Smooth muscle cell (in vitro differentiated cells): ENCODE measurements around the gene SDHAF1. TPM values are rescaled to one million over a fixed set of nuclear protein-coding genes. Genes with fewer than 3 reads are reported as not detected.

ENCODE experiments used
- DNase-seq: peaks from one replicate; lab custom pipeline; 2025; ENCODE audit not compliant: unreplicated experiment; lab: John Stamatoyannopoulos, UW
- H2AFZ ChIP-seq: fragments of 200-600 bp; sonication (generic); 2 replicates; pipeline ENCODE4 v1.6.0; 2016; ENCODE audit warnings: antibody characterized with exemption, low read depth, mild to moderate bottlenecking
- H3F3A ChIP-seq: fragments of 200-600 bp; sonication (generic); 2 replicates; pipeline ENCODE4 v1.6.0; 2017; ENCODE audit warnings: antibody characterized with exemption, low read depth
- H3K27ac ChIP-seq: fragments of 200-600 bp; sonication (generic); 2 replicates; pipeline ENCODE4 v1.5.1; 2016; ENCODE audit warnings: low read depth, mild to moderate bottlenecking
- H3K27me3 ChIP-seq: fragments of 200-600 bp; sonication (generic); 2 replicates; pipeline ENCODE4 v1.6.1; 2016; ENCODE audit warnings: low read depth, mild to moderate bottlenecking
- H3K36me3 ChIP-seq: fragments of 200-600 bp; sonication (generic); 2 replicates; pipeline ENCODE4 v1.5.1; 2016; ENCODE audit warnings: low read depth
- H3K4me1 ChIP-seq: fragments of 200-600 bp; sonication (generic); 2 replicates; pipeline ENCODE4 v1.5.1; 2016; ENCODE audit warnings: low read depth
- H3K4me2 ChIP-seq: fragments of 200-600 bp; sonication (generic); 2 replicates; pipeline ENCODE4 v1.6.0; 2016; ENCODE audit warnings: mild to moderate bottlenecking
- H3K4me3 ChIP-seq: fragments of 200-600 bp; sonication (generic); 2 replicates; pipeline ENCODE4 v1.5.1; 2016; ENCODE audit warnings: mild to moderate bottlenecking
- H3K79me2 ChIP-seq: fragments of 200-600 bp; sonication (generic); 2 replicates; pipeline ENCODE4 v1.6.0; 2016; ENCODE audit warnings: low read depth, mild to moderate bottlenecking
- H3K9ac ChIP-seq: fragments of 200-600 bp; sonication (generic); 2 replicates; pipeline ENCODE4 v1.6.0; 2016; ENCODE audit warnings: low read depth
- H3K9me3 ChIP-seq: fragments of 200-600 bp; sonication (generic); replicated peaks from 2 replicates; pipeline ENCODE4 v1.5.1; 2016; ENCODE audit warnings: low read depth
- H4K20me1 ChIP-seq: fragments of 200-600 bp; sonication (generic); 2 replicates; pipeline ENCODE4 v1.6.0; 2016; ENCODE audit warnings: low read depth
- CTCF ChIP-seq: fragments of 200-600 bp; sonication (generic); IDR thresholded peaks from 2 replicates; pipeline ENCODE4 v1.5.1; 2017; ENCODE audit warnings: borderline replicate concordance, mild to moderate bottlenecking, antibody characterized with exemption; ENCODE audit not compliant: insufficient read depth, poor library complexity, severe bottlenecking
- WGBS: methylation state at CpG from one replicate; pipeline ENCODE4 v1.1.7; 2016; ENCODE audit warnings: low lambda C conversion rate; 5-methylcytosine and 5-hydroxymethylcytosine counted together
- polyA plus RNA-seq: library from polyadenylated mRNA; unstranded; fragments of >200 nt; fragmentation: Nextera tagmentation; extraction: Ambion mirVana; gene quantifications from 2 replicates; pipeline ENCODE4 v1.2.1, GENCODE V29; 2016
- total RNA-seq: library from RNA; depleted of rRNA; stranded (reverse); fragments of >200 nt; gene quantifications from 2 replicates; pipeline ENCODE4 v1.2.3, GENCODE V29; 2014

Gene SDHAF1
- total and polyA plus RNA-seq, 2 experiments from 2014 or later: 24.0 to 27.7 TPM

GRCh38 chr19:36026091-36026876, 31.3 kb downstream of the SDHAF1 start:
- H2AFZ ChIP-seq: no peak overlapping the region
- H3K4me1 ChIP-seq: no peaks in the 10 kb centered on the region
- no peaks in the 10 kb centered on the region for H3F3A ChIP-seq
- no peak for DNase-seq
- H3K9ac ChIP-seq: no peak overlapping the region
- 96% methylated on average over 40 of the region's 49 CpGs for WGBS
- no peaks in the 10 kb centered on the region for H4K20me1 ChIP-seq
- no peak overlapping the region for H3K4me2 ChIP-seq
- no peaks in the 10 kb centered on the region for H3K27me3 ChIP-seq
- no peaks in the 10 kb centered on the region for H3K36me3 ChIP-seq
- no peak overlapping the region for H3K27ac ChIP-seq
- H3K4me3 ChIP-seq: no peak overlapping the region
- H3K79me2 ChIP-seq: no peaks in the 10 kb centered on the region
- no peaks in the 10 kb centered on the region for H3K9me3 ChIP-seq
- no peak for TF ChIP-seq CTCF

GRCh38 chr19:36027696-36028095, 32.7 kb downstream of the SDHAF1 start:
- H3K4me1 ChIP-seq: peaks cover 9% of the 10 kb centered on the region
- H4K20me1 ChIP-seq: no peaks in the 10 kb centered on the region
- peaks cover 5% of the 10 kb centered on the region for H3K79me2 ChIP-seq
- H3K4me3 ChIP-seq: no peak overlapping the region
- no peak for TF ChIP-seq CTCF
- no peaks in the 10 kb centered on the region for H3K36me3 ChIP-seq
- H3K9ac ChIP-seq: no peak overlapping the region
- H3K9me3 ChIP-seq: no peaks in the 10 kb centered on the region
- DNase-seq: no peak
- 98% methylated on average over 6 of the region's 6 CpGs for WGBS
- no peak overlapping the region for H2AFZ ChIP-seq
- H3K27ac ChIP-seq: no peak overlapping the region
- no peaks in the 10 kb centered on the region for H3F3A ChIP-seq
- H3K4me2 ChIP-seq: no peak overlapping the region
- no peaks in the 10 kb centered on the region for H3K27me3 ChIP-seq

GRCh38 chr19:36028313-36029041, 33.5 kb downstream of the SDHAF1 start:
- Histone ChIP-seq H3K4me1 (peaks cover 13% of the 10 kb centered on the region), H3K9ac (no peak overlapping the region), H4K20me1 (no peaks in the 10 kb centered on the region), H3K36me3 (no peaks in the 10 kb centered on the region), H3K4me2 (no peak overlapping the region), H2AFZ (no peak overlapping the region), H3K27me3 (no peaks in the 10 kb centered on the region), H3K27ac (no peak overlapping the region), H3K79me2 (peaks cover 5% of the 10 kb centered on the region), H3F3A (peaks cover 4% of the 10 kb centered on the region), H3K9me3 (no peaks in the 10 kb centered on the region), H3K4me3 (no peak overlapping the region)
- DNase-seq: no peak
- TF ChIP-seq CTCF: no peak
- 94% methylated on average over 10 of the region's 10 CpGs for WGBS
